Stimulated activated CD8-positive, alpha-beta memory T cell treated with anti-CD3 and anti-CD28 coated beads, Interleukin-15, amount 100 ng/mL, for 48 hours (primary cell): ENCODE results near the gene FAM53B.
"Not testable (repeated sequence)": the region's sequence is repeated elsewhere in the genome, so short reads cannot be mapped to it uniquely, and the experiment has no call there.

Source experiments
- DNase-seq, 2 donors: peaks; one replicate each; pipeline ENCODE4 v3.0.0-alpha.2; 2020; ENCODE audit warnings: low read depth in 2 of 2

The FAM53B gene

DNA sequence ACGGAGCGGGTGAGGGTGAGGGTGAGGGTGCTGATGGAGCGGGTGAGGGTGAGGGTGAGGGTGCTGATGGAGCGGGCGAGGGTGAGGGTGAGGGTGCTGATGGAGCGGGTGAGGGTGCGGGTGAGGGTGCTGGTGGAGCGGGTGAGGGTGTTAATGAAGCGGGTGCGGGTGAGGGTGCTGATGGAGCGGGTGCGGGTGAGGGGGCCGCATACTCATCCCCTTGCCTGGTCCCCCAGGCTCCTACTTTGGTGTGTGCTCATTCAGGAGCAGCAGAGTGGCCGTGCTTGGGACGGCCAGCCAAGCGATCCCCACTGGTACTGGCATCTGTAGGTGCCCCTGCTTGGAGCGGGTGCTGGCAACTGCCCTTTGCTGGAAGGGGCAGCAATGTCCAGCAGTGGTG lies 133.3 kb downstream of the FAM53B start:
- not testable (repeated sequence) for DNase-seq

DNA sequence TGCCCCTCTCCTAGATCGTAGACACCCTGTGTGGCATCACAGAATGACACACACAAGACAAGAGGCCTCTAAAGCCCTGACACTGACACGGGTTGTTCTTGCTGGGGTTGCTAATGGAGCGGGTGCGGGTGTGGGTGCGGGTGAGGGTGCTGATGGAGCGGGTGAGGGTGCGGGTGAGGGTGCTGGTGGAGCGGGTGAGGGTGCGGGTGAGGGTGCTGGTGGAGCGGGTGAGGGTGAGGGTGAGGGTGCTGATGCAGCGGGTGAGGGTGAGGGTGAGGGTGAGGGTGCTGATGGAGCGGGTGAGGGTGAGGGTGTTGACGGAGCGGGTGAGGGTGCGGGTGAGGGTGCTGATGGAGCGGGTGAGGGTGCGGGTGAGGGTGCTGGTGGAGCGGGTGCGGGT lies 134.0 kb downstream of the FAM53B start:
- not testable (repeated sequence) for DNase-seq

DNA sequence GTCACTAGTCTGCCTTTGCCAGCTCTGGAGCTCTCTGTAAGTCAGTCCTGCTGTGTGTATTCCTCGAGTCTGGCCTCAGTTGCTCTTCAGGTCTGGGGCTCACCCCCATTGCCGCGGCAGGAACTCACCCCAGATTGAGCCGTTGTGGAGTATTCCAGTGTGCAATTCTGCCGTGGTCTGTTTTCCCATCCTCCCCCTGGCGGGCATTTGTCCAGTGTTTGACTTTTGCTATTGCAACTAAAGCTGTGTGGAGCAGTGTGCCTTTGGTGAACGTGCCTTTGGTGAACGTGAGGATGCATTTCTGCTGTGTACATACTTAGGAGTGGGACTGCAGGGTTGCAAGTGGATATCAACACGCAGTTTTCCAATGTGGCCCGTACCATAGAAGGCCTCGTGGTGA lies 134.5 kb downstream of the FAM53B start:
- DNase-seq = no peak

DNA sequence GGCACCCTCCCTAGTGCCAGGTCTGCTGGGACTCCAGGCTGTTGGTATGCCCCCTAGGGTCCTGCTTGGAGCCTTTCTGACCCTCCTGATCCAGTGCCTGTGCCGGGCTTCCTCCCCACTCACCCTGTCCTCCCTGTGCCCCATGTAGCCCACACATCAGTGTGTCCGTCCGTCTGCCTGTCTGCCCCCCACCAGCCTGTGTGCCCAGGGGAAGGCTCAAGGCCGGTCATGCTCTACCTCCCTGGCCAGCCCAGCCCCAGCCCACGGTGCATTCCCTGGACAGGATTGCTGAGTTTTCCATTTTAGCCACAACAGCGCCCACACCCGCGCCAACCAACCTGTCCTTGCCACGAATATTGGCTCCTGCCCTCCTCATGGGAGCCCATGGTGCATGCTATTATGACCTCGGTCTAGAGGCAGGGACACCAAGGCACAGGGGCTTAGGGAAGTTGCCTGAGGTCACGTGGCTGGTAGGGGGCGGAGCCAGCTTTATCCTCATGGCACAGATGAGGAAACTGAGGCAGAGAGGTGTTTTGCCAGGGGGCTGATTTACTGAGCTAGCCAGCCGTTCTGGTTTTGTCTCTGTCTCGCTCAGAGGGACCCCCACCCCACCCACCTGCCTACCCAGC lies 136.0 kb downstream of the FAM53B start:
- no peak for DNase-seq

DNA sequence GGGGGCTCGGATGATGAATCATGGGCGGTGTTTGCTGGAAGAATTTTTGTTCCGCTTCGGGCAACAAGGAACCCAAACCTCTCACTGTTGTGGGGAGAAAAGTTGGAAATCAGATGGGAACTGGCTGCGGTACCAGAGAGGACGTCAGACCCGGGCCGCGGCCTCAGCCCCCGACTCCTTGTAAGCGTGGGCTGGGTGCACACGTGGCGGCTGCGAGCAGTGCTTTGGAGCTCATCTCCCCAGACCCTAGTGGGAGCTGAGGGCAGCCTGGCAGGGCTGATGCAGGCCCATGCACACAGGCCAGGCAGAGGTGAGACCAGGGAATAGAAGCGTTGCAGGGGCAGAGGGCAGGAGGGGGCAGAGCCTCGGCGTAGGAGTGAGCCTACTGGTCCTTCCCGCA lies 136.5 kb downstream of the FAM53B start:
- no peak for DNase-seq

DNA sequence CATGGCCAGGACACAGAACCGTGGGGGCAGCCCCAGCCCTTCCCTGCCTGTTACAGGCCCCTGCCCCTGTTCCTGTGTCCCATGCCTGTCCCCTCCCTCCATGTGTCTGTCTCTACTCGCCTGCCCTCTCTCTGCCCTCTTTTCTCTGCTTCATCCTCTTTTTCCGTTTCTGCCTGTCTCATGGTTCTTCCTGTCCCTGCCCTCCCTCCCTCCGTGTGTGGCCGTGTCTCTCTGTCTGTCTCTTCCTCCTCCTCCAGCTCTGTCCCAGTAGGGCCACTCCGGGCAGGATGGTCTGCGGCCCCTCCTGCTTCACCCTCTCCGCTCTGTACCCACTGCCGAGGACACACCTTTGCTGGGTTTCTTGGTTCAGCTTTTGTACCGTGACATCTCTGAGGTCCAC lies 137.4 kb downstream of the FAM53B start:
- no peak for DNase-seq

DNA sequence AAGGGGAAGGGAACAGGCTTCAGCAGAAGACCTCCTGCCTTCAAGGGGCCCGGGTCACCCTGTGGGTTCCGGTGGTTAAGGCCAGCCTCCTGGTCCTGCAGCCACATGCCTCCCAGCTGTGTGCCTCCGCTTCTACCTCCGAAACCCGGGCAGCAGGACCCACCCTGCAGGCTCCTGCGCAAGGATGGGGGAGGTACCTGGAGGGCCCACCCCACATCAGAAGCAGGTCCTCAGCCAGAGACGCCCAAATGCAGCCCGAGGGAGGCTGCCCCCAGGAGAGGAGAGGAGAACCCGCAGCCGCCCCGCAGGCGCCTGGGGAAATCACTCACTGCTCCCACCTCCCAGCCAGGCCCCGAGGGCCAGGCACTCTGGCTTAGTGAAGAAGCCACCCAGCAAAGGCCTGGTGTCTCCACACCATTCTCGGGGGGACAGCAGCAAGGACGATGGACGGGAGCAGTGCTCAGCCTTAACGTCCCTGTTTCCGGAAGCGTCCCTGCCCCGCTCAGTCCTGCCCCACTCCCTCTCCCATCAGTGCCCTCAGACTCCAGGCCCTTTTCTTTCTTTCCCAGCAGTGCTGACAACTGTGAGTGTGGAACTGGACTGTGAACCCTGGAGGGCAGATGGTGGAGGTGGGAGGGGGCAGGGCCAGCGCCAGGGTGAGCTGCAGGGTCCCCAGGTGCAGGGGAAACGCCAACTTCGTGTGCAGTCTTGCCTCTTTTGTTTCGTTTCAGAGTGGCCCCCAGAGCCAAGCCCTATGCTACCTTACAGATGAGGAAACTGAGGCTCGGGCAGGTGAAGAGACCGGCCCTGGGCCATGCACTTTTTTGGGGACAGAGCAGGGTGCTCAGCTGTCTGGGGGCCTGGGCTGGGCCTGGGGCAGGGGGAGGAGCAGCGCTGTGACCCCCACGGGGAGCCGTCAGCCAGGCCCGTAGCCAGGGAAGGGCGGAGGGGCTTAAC lies 138.0 kb downstream of the FAM53B start:
- DNase-seq = no peak

DNA sequence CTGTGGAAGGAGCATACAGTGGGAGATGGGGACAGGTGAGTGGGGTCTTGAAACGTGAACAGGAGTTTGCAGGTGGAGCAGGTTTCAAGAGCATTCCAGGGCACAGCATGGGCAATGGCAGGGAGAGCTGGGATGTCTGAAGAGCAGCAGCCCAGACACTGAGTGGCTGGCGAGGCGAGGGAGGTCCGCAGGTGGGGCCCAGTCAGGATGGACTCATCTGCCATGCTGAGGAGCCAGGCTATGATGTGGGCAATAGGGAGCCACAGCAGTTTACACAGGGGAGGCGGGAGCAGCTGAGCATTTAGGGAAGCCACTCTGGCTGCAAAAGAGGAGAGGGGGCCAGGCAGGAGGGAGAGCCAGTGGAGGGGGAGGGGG lies 138.7 kb downstream of the FAM53B start:
- DNase-seq = no peak

DNA sequence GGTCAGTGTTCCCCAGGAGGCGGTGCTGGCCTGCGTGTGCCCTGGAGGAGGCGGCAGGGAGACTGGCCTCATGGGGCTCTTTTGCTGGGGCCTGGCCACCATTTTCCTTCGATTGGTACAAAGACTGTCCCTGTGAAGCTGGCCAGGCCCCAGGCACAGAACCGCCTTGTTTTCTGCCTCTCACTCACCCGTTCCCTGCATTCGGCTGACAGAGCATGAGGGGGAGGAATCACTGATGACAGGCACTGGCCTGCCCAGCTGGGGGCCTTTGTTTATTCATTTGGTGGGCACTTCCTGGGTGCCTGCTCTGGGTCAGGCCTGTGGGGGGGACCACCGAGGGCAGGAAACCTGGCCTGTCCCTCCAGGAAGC lies 139.2 kb downstream of the FAM53B start:
- no peak for DNase-seq

DNA sequence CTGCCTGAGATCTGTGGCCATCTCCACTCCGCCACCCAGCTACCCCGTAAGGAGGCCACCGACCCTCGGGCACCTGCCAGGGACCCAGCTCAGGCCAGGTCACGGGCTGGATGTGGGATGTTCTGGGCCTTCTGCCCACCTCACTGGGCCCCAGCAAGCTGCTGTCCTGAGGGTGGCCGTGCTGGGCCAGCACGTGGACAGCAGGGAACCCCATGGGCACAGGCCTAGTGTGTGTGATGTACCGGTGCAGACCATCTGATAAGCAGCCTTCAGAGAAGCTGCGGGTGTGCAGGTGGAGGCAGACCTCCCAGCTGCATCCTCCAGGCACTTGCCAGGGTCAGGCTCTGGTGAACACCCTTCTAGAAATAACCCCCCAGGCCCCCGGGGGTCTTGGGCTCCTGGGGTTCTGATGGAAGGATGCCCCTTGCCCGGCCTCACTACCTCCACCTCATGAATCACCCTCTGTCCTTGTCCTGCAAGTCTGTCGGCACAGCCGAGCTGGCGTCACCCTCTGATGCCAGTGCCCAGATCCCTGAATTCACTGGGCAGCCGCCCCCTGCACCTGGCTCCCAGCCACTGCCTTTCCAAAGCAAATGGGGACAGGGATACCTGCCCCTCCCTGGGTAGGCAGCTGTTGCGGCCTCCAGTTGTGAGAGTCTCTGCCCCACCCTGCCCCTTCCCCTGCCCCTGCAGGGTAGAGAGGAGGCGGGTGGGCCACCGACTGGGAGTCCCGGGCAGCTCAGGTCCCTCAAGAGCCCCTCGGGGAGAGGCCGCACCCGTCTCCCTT lies 139.8 kb downstream of the FAM53B start:
- no peak for DNase-seq

DNA sequence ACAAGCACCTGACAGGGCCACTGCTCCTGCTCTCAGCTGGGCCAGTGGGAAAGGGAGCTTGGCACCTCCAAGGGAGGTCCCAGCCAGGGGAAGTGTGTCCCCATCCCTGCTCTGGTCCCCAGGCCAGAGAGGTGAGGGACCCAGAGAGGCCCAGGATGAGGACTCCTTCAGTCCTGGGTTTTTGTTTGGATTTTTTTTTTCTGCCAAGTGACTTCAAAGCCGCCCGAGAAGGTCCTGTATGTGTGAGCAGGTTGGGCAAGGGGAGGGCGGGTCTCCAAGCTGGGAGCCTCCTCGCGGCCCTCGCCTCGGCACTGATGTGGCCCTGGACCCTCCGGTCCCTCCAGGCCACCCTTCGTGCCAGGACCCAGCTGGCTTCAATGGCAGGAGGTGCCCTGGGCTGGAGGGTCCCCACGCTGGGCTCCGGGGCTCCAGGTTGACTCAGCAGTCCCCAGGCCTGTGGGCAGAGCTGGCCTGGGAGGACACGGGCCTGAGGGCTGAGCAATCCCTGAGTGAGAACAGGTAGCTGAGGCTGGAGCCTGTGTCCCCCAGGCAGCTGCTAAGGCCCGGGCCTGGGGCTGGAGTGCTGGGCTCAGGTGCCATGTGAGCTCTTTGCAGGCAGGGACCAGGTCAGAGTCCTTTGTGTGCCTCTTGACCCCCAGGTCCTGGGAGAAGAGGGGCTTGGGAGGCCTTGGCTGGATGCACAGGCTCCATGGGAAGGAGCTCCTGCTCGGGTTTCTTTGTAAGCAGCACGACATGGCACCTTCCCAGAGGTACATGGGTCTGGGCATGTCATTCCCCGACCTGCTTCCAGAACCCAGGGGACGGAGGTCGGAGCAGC lies 140.6 kb downstream of the FAM53B start:
- DNase-seq = no peak

DNA sequence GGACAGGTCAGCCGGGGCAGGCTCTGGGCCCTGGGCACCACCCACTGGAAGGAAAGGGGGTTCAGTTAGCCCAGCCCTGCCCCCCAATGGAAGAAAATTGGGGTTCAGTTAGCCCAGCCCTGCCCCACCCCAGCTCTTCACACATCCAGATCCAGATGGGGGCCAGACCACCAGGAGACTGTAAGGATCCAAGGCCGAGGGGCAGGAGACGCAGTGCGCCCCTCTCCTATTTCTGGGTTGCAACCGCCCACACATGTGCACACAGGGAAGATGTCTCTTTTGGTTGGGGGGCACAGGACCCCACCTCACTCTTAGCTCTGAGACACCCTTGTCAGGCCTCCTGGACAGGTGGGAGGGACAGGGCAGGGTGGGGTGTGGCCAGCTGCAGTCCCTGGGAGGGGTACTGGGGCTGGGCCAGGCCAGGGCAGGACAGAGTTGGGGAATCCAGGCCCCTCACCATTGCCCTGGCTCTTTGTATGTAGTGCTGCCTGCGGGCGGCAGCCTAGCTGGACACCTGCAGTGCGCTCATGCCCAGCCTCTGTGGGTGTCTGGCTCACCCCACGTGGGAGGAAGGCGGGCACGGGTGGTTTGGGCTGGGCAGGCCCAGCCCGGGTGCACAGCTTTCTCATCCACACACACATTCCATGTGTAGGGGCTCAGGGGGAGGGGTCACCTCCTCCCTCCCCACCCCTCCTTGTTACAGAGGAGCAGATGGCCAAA lies 141.4 kb downstream of the FAM53B start:
- no peak for DNase-seq

DNA sequence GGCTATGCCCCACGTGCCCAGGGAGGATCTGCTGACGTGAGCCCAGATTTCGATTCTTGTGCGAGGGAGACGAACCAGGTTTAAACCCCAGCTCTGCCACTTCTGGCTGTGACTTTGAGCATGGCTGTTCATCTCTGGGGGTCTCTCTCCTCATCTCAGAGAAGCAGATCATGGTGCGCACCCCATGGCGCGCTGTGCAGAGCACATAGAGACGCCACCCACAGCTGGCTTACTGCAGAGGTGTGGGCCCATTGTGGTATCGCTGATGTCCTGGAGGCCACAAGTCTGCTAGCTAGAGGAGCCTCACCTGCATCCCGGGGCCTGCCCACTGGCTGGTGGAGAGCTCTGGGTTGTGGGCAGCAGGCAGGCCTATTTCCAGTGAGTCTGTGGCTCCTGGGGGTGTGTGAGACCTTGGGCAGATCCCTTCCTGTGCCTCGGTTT lies 142.0 kb downstream of the FAM53B start:
- DNase-seq = no peak

DNA sequence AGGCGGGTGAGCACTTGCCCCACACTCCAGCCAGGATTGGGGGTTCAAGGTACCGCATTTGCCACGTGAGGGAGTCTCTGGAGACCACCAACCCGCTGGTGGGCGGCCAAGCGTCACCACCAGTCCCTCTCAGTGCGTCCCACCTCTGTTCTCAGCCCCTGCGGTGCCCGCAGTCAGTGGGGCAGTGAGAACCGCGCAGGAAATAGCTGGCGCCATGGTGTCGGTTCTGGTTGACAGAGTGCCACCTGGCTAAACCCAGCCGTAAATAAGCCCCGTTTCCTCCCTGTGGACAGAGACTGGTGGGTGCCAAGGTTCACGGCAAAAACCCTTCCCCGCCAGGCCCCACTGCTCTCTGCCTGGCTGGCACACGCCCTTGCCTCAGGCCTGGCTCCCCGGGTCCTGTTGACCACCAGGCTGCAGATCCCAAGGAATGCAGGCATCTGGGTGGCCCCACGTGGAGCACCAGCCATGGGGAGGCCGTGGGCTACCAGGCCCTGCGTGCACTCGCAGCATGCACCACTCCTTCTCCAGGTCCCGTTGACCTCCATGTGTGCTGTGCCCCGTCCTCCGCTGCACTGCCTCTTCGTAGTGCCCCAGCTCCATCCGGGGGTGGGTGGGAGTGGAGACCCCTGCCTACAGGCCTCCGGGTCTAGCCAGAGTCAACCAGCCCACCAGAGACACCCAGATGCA lies 142.6 kb downstream of the FAM53B start:
- no peak for DNase-seq

DNA sequence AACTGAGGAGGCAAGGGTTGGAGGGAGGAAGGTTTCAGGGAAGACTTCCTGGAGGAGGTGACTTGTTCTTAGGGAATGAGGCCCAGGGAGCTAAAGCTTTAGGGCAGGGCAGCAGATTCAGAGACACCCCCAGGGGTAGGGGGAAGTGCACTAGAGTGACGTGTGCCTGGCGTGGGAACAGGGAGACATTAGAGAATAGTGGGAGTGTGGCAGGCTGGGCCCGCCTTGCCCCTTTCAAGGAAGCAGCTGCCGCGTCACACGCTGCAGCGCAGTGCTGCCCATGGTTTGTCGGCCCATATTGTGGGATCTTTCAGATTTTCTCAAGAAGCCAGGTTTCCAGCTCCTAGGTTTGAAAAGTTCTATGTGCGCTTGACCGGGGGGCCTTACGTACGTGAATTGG lies 143.2 kb downstream of the FAM53B start:
- no peak for DNase-seq

DNA sequence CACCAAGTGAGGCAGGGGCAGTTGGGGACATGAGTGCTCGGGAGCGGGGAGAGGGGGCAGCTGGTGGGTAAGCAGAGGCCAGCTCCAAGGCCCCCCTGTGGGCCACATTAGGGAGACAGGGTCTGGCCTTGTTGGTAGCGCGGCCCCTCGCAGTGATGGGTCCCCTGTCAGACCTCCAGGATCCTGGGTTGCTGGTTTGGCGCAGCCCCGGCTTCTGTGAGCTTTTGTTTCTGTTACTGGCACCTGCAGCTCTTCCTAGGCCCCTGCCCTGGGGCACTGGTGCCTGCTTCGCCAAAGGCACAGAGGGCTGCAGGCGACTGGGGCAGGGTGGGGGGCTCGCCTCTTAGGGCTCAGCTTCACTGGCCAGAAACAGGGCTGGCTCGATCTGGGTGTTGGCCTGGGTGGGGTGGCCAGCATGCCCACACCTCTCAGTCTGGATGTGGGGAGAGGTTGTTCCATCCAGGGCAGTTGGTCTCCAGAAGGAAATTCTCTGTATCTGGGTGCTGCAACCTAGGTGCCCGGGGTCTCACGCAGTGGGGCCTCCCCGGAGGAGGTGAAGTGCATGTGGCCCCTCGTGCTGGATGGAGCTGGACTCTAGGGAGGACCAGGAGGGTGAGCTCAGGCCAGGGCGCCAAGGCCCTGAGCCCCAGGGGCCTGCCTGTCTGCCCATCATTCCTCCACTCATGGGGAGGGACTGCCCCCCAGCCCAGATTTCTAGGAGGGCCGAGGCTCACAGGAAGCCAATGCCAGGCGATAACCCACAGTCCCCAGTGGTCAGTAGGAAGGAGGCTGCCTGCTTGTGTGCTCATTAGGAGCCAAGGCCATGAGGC lies 143.9 kb downstream of the FAM53B start:
- DNase-seq = no peak

DNA sequence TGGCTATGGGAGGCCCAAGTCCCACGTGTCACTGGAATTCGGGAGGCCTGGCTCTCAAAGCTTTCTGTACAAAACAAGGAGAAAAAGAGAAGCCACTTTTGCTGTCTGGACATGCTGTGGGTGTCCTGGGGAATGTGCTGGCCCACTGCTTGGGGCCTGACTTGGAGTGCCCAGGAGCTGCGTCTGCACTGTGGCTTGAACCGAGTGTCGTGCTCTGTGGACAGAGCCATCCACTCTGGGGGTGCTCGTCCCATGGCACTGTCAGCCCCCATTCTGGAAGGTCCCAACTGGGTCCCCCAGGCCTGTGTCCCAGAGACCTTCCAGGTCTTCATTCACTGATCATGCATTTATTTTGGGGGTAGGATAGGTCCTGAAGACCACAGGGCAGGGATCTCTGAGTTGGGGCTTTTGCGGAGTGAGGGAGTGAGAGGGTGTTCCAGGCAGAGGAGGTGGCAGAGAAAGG lies 144.6 kb downstream of the FAM53B start:
- no peak for DNase-seq

DNA sequence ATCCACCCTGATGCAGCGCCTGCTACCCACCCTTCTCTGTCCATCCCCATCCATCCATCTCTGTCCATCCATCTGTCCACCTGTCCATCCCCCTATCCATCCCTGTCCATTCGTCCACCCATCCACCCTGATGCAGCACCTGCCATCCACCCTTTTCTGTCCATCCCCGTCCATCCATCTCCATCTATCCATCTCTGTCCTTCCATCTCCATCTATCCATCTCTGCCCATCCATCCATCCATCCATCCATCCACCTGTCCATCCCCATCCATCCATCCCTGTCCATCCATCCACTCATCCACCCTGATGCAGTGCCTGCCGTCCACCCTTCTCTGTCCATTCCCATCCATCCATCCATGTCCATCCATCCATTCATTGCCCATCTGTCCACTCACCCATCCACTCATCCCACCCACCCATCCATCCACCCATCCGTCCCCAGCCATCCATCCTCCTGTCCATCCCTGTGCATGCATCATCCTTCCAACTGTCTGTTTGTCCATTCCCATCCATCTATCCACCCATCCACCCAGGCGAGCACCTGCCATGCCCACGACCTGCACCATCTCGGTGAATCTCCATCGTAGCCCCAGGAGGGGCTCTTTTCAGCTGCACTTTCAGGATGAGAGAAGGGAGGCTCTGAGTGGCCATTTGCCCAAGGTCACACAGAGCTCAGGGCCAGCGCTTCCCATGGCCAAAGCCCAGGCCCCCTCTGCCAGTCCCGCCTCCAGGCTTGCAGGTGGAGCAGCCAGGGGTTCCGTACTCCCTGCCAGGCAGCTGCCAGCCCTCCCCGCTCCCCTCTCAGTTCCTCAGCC lies 145.2 kb downstream of the FAM53B start:
- no peak for DNase-seq
